PC-9 (cell line): ENCODE data around the gene HCST.

ENCODE experiments used
- EZH2 ChIP-seq: fragments of 200-600 bp; sonication (generic); IDR thresholded peaks from 2 replicates; pipeline ENCODE4 v1.8.0; 2017; ENCODE audit warnings: antibody characterized with exemption, low read depth
- TF ChIP-seq, protein P1 (sequence below): fragments of 200-600 bp; sonication (generic); conservative IDR thresholded peaks from 2 replicates; pipeline ENCODE4 v1.6.1; 2017; ENCODE audit warnings: mixed run types, antibody characterized with exemption, mild to moderate bottlenecking, moderate library complexity

DNA sequence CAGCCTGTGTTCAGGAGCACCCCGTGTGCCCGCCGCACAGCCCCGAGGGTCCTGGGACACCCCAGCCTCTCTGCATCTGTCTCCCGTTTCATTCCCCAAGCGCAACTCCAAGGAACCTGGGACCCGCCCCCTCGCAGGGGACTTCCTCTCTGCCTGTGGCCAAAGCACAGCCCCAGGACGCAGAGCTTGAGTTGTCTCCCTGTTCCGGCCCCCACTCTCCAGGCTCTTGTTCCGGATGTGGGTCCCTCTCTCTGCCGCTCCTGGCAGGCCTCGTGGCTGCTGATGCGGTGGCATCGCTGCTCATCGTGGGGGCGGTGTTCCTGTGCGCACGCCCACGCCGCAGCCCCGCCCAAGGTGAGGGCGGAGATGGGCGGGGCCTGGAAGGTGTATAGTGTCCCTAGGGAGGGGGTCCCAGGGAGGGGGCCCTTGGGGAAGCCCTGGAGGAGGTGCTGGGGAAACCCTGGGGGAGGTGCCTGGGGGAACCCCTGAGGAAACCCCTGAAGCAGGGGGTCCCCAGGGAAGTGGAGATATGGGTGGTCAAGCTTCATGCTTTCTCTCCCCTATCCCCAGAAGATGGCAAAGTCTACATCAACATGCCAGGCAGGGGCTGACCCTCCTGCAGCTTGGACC lies 1.3 kb downstream of the HCST start:
- TF ChIP-seq, protein P1, sequence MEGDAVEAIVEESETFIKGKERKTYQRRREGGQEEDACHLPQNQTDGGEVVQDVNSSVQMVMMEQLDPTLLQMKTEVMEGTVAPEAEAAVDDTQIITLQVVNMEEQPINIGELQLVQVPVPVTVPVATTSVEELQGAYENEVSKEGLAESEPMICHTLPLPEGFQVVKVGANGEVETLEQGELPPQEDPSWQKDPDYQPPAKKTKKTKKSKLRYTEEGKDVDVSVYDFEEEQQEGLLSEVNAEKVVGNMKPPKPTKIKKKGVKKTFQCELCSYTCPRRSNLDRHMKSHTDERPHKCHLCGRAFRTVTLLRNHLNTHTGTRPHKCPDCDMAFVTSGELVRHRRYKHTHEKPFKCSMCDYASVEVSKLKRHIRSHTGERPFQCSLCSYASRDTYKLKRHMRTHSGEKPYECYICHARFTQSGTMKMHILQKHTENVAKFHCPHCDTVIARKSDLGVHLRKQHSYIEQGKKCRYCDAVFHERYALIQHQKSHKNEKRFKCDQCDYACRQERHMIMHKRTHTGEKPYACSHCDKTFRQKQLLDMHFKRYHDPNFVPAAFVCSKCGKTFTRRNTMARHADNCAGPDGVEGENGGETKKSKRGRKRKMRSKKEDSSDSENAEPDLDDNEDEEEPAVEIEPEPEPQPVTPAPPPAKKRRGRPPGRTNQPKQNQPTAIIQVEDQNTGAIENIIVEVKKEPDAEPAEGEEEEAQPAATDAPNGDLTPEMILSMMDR = no peak
- no peak for TF ChIP-seq EZH2
